BE2C (cell line): ENCODE measurements around the gene SLC22A15.
A peak's percentile ranks its signal among the peaks of the same experiment; 100 is the strongest.

Experiments used
- DNase-seq: peaks from one replicate; pipeline ENCODE4 v3.0.0-alpha.2; 2020
- H3K27me3 ChIP-seq: fragments of 250-450 bp; sonication (Bioruptor Pico); 2 replicates; pipeline ENCODE4 v1.5.1; 2020; ENCODE audit warnings: mild to moderate bottlenecking
- H3K36me3 ChIP-seq: fragments of 250-450 bp; sonication (Bioruptor Pico); 2 replicates; pipeline ENCODE4 v1.5.1; 2020; ENCODE audit warnings: mild to moderate bottlenecking
- H3K4me1 ChIP-seq: fragments of 250-450 bp; sonication (Bioruptor Pico); 2 replicates; pipeline ENCODE4 v1.5.1; 2020
- H3K4me3 ChIP-seq: 2 replicates; pipeline ENCODE4 v1.5.1; 2011; ENCODE audit warnings: low read depth, low read length
- H3K9me3 ChIP-seq: fragments of 250-450 bp; sonication (Bioruptor Pico); 2 replicates; pipeline ENCODE4 v1.5.1; 2020
- TF ChIP-seq, protein P1 (sequence below): IDR thresholded peaks from 2 replicates; pipeline ENCODE4 v1.5.1; 2012; ENCODE audit warnings: mild to moderate bottlenecking, low read depth, low read length

Gene SLC22A15

DNA sequence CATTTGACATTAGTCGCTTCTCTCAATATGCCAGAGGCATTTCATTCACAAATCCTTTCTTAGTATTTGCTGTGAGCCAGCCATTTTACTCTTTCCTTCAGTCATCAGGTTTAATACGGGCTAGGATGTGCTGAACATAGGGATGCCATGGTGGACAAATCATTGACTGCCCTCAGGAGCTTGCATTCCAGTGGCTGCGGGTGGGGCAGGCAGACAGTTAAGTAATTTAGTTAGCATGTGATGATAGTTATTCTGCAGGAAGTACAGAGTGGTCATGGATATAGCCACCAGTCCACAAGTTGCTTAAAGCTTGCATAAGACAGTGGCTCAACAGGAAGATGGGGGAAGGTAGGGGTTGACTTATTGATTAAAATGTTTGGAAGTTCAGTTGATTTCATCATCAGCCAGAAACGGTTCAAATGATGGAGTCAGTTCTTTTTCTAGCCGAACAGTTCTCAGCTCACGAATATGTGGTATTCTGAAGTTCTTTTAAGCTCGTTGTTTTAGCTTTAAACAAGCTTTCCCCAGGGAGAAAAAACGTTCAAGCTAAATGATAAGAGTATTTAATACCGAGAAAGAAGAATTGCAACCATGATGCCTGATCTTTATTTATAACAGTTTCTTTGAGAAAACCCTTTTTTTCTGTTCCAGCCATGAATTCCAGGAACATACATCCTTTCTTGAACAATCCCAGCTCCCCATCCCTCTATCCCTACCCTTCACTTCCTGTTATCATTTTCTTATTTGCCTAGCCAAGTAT lies 1.4 kb downstream of the SLC22A15 start:
- DNase-seq, result no peak
- no peaks in the 10 kb centered on the region for H3K36me3 ChIP-seq

DNA sequence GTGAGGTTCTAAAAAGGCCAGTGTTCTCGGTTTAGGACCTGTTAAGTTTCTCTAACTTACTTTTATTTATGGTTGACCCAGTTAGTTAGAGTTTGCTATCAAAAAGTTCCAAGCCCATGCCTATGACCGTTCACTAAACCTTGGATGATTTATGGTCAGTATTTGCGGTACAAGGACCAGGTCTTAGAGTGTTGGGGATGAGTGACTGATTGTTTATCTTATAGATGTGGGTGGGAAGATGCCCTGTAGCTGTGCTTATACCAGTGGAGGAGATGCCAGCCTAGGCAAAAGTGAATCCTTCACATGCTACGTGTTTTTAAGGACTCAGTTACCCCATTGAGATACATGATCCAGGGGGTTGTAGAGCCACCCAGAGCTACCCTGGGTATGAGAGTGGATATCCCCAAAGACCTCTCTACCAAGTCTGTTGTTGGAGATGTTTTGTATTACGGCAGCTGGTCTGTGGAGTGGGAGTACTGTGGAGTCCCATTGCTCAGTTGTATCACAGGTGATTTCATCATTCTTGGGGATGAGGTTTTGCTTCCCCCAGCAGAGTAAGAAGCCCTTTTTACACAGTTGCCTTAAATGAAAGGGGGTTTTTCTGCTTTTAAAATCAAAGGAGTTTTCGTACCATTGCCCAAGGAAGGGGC lies 2.1 kb downstream of the SLC22A15 start:
- DNase-seq, result no peak
- H3K27me3 ChIP-seq, result peaks cover 45% of the 10 kb centered on the region
- no peaks in the 10 kb centered on the region for H3K36me3 ChIP-seq
- peaks cover 4% of the 10 kb centered on the region; the same call in 1 of the 2 replicates for H3K9me3 ChIP-seq
- H3K4me1 ChIP-seq, result no peaks in the 10 kb centered on the region
- TF ChIP-seq, protein P1, sequence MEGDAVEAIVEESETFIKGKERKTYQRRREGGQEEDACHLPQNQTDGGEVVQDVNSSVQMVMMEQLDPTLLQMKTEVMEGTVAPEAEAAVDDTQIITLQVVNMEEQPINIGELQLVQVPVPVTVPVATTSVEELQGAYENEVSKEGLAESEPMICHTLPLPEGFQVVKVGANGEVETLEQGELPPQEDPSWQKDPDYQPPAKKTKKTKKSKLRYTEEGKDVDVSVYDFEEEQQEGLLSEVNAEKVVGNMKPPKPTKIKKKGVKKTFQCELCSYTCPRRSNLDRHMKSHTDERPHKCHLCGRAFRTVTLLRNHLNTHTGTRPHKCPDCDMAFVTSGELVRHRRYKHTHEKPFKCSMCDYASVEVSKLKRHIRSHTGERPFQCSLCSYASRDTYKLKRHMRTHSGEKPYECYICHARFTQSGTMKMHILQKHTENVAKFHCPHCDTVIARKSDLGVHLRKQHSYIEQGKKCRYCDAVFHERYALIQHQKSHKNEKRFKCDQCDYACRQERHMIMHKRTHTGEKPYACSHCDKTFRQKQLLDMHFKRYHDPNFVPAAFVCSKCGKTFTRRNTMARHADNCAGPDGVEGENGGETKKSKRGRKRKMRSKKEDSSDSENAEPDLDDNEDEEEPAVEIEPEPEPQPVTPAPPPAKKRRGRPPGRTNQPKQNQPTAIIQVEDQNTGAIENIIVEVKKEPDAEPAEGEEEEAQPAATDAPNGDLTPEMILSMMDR, result no peak
- no peak overlapping the region for H3K4me3 ChIP-seq

More for the DNA sequence above, 1.4 kb downstream of the SLC22A15 start:
- Histone ChIP-seq H3K27me3 (peaks cover 49% of the 10 kb centered on the region), H3K9me3 (peaks cover 4% of the 10 kb centered on the region; the same call in 1 of the 2 replicates), H3K4me3 (no peak overlapping the region), H3K4me1 (no peaks in the 10 kb centered on the region)
- TF ChIP-seq, protein P1, result no peak

DNA sequence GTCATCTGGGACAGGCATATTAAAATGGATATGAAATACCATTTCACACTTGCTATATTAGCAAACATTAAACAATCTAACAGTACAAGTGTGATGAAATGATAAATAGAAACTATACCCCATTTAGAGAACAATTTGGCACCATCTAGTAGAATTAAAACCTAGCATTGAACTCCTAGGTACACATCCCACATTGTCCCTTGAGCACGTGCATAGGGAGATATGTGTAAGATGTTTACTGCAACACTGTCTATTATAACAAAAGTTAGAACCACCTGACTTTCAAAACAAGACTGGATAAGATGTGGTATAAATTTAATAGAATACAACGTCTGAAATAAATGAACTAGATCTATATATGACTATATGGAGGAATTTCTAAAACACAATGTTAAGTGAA lies 3.8 kb downstream of the SLC22A15 start:
- TF ChIP-seq, protein P1, result no peak
- Histone ChIP-seq H3K4me3 (no peak overlapping the region), H3K27me3 (peaks cover 40% of the 10 kb centered on the region), H3K36me3 (no peaks in the 10 kb centered on the region), H3K4me1 (no peaks in the 10 kb centered on the region), H3K9me3 (peaks cover 4% of the 10 kb centered on the region; the same call in 1 of the 2 replicates)
- DNase-seq, result no peak

DNA sequence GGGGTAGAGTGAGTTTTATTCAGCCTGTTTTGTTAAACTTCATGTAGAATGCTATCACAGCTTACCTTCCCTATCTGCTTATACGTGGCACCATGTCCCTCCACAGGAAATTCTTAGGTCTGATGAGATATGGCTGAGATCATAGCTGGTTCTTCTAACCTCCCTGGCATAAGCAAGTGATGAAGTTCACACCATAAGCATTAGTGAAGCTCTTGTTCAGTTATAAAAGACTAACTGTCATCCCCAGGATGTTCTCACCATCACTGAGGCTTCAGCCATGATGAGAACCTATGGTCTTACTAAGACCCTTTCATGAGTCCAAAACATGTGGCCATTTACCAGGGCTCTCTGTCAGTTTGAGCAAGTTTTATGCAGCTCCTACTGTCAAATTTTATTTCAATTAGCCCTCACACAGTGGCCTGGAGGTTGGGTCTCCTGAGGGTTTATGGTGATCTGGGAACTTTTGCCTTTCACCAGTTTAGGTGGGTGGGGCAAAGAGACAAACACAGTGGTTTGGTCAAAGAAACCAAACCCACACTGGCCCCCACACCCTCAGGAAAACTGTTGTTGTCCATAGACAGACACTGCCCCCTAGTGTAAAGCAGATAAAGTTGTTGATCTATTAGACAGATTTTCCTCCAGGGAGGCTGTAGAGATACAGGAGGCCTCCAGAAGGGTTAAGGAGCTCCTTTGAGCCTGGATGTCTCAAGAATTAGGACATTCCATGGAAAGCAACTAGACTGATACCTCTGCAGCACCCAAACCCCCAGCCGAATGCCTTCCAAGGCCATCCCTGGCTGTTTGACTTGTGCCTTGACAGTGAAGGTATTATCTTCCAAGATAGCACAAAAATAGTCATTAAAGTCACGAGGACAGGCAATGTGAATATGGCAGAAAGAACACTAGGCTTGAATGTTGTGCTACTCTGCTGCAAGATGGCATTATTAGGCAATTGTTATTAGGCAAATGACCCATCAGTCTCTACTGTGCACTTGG lies 5.0 kb downstream of the SLC22A15 start:
- TF ChIP-seq, protein P1, result peak; percentile 74

DNA sequence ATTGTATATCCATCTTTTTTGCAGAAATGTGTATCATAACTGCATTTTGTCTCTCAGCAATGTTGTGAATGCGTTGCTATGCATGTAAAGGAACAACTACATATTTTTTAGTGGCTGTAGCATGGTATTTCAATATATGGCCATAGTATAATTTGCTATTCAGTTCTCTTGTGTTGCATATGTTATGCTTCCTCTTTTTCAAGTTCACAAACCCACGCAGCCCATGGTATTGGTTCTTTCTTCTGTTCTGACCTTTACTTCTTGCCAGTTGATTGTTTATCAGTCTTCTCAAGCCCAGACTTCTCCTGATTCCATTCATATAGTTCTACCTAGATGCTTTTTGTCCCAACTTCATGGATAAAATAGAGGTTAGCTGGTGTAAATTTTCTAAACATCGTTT lies 6.1 kb downstream of the SLC22A15 start:
- no peaks in the 10 kb centered on the region for H3K9me3 ChIP-seq
- no peaks in the 10 kb centered on the region for H3K4me1 ChIP-seq
- no peaks in the 10 kb centered on the region for H3K36me3 ChIP-seq
- DNase-seq, result no peak
- TF ChIP-seq, protein P1, result no peak
- H3K4me3 ChIP-seq, result no peak overlapping the region
- H3K27me3 ChIP-seq, result peaks cover 17% of the 10 kb centered on the region

More for the DNA sequence above, 5.0 kb downstream of the SLC22A15 start:
- DNase-seq, result peak; percentile 20
- Histone ChIP-seq H3K9me3 (no peaks in the 10 kb centered on the region), H3K36me3 (no peaks in the 10 kb centered on the region), H3K4me3 (no peak overlapping the region), H3K27me3 (peaks cover 28% of the 10 kb centered on the region), H3K4me1 (no peaks in the 10 kb centered on the region)
